Activated naive CD4-positive, alpha-beta T cell treated with anti-CD3 and anti-CD28 coated beads, Interleukin-2, amount 50 U/mL, for 16 hours (primary cell): ENCODE measurements around the gene PLEKHM2.

Experiments
- DNase-seq: peaks from one replicate; pipeline ENCODE4 v3.0.0-alpha.2; 2020

The PLEKHM2 gene

GRCh38 chr1:15744122-15744679 lies 60.1 kb downstream of the PLEKHM2 start:
- no peak for DNase-seq

- DNase-seq: no peak
Observed at GRCh38 chr1:15747378-15747777, 63.3 kb downstream of the PLEKHM2 start.

DNA sequence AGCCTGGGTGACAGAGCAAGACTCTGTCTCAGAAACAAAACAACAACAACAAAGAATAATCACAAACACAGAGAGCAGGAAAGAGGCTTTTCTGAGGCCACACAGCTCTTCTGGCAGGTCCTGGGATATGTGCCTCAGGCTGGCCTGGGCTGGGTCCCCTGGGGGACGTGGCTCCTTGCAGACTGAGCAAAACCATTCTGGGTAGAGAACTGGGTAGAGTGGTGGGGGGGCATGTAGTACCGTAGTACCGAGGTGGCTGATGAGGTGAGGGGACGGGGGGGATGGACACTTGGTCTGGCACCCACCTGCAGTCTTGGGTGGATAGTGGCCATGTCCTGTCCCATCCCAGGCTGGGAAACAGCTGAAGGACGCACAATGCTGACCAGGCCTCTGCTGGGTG lies 64.1 kb downstream of the PLEKHM2 start:
- DNase-seq: no peak

DNA sequence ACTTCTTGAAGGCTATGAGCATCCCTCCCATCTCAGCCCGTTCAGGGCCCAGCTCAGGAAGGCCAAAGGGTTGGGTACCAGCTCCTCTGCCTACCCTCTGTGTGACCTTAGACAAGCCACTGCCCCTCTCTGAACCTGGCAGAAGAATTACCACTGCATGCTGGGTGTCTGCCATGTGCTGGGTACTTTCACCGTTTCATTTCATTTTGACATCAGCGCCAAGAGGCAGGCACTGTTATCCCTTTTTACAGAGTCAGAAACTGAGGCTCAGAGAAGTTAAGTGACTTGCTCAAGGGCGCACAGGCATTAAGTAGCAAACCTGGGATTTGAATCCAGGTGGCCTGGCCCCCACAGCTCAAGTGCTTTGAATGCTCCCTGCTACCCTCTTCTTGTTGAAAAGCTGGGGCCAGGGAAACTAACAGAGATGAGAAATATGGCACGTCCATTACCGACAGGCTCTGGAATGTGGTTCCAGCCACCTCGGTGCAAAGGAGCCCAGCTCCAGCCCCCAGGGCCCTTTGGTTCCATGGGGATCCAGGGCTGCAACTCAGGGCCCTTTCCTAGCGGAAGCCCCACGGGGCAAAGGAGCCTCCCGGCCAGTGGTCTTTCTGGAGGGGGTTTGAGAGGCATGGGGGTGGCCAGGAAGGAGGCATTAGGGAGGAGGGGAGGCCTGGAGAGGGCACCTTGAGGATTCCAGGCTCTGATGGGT lies 64.7 kb downstream of the PLEKHM2 start:
- DNase-seq: no peak

GRCh38 chr1:15749399-15750291 lies 65.5 kb downstream of the PLEKHM2 start:
- no peak for DNase-seq

DNA sequence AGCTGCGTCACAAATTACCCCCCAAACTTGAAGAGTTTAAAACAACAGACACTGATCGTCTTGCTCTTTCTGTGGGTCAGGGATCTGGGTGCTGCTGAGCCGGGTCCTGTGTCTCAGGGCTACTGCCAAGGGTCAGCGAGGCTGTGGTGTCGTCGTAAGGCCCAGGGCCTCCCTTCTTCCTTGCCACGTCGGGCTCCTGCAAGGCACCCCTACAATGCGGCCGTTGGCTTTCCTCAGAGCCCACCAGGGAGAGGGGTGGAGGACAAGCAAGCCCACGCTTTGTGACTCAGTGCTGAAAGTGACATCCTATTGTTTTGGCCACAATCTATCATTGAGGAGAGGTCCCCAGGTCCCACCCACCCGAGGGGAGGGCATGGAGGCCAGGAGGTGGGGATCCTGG lies 66.8 kb downstream of the PLEKHM2 start:
- DNase-seq: no peak

DNA sequence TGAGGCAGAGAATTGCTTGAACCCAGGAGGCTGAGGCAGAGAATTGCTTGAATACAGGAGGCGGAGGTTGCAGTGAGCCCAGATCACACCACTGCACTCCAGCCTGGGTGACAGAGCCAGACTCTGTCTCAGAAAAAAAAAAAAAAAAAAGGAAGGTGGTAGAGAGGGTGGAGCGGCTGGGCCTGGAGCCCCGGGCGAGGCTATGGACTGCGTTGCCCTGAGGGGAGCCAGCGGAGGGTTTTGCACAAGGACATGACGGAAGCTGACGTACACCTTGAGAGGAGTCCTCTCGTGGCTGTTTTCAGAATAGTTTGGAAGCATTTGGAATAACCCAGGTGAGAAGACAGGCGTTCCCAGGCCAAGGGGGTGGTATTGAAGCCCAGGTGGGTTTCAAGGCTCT lies 67.6 kb downstream of the PLEKHM2 start:
- DNase-seq: no peak

DNA sequence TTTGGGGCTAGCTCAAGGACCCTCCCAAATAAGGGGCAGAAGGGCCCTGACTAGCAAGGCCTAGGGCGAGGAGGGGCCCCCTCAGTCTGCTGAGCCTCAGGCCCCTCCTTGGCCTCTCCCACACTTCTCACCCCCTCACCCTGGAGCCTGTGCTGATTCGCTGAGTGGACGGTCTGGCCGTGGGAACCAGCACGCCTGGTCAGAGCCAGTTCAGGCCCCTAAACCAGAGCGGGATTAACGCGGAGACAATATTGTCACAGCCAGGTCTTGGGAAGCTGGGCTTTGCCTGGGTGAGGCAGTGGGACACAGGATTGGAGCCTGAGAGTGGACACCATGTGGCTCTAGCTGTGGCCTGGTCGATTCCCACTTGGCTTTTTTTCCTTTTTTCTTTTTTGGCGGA lies 69.7 kb downstream of the PLEKHM2 start:
- DNase-seq: no peak

DNA sequence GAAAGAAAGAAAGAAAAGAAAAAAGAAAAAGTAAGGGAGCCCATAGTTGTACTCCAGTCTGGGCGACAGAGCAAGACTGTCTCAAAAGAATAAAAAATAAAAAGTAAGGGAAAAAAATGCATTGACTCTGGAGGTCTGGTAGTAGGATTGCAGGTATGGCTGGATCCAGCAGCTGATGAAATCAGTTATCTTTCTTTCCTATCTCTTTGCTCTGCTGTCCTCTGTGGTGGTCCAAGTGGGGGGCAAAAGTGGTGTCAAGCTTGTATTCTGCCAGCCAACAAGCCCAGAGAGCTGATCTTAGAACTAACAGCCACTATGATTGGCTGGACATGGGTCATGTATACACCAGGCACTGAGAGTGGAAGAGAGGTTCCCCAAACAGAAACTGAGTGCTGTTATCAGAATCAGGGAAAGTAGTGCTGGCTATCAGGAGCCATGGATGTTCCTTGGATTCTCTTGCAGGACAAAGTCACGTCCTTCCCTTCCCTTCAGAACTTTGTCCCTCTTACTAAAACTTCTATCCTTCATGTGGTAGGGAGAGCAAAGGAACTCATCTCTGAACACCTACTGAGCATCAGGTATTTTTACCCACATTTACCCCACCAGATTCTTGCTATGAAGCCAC lies 71.0 kb downstream of the PLEKHM2 start:
- DNase-seq: no peak

- DNase-seq: no peak
Observed at GRCh38 chr1:15755646-15756040, 71.5 kb downstream of the PLEKHM2 start.

DNA sequence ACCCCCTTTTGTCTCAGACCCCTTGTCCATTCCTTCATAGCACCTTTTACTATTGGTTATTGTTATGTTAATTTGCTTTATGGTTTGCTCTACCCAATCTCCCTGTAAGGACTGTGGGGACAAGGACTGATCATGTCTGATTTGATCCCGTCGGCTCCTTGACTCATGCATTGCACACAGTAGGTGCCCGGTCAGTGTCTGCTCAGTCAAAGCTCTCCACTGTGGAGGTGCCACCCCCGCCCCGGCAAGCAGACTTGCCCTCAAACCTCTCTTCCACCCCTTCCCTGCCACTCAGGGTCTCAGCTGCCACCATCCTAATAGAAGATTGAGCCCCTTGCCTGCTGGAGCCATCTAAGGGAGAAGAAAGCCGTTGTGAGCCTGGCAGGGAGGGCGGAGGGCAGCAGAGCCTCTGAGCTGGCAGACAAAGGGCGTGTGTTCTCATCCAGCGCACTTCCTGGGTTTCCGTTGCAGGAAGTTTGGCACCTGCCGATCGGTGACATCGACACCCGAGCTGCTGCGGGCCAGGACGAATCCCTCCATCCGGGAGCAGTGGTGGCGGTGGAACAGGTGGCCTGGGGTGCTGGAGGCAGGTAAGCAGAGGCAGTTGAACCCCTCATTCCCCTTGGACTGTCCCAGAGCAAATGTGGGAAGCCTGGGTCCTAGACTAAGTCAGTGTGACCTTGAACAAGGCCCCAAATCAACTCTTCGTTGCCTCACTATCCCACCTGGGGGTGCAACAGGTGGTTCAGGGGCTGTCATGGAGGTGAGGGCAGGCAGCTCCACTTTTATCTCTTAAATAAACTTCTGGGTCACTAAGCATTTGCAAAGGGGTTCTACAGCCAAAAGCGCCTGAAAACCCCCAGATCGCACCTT lies 72.3 kb downstream of the PLEKHM2 start:
- no peak for DNase-seq

GRCh38 chr1:15757016-15757543 lies 73.0 kb downstream of the PLEKHM2 start:
- DNase-seq: no peak

DNA sequence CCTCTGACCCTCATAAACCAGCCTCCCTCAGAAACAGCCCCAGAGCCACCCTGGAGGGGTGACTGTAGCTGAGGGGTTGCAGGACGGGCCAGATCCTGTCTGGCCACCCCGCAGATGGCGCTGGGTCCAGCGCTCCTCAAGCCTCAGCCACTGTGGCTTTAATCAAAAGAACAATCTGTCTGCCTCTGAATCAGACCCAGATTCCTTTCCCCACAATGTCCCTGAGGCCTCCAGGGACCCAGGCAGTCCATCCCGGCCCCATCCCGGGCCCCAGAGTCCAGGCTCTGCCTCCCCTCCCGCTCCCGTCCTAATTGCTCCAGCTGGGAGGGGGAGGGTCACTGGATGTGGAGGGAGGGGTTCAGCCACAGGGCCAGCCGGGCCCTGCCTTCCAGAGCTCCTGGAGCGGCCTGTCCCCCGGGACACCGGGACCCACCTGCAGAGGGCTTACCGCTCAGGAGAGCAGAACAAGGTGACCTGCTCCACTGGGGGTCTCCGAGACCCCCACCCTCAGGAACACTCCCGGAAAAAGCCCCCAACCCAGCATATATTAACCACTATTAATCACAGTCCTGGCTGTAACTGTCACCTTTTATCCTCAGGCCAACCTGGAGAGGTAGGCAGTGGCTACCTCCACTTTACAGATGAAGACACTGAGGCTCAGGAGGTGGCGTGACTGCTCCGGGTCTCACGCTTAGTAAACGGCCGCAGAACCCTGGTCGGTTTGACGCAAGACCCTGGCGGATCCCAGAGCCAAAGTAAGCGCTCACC lies 73.6 kb downstream of the PLEKHM2 start:
- DNase-seq: no peak

- DNase-seq: no peak
Observed at GRCh38 chr1:15758343-15758931, 74.3 kb downstream of the PLEKHM2 start, which contains the start of gene FBLIM1. Gene FBLIM1 (plus strand): TSS chr1:15758795. CDS start chr1:15764984, 6,189 bp downstream.

- no peak for DNase-seq
Observed at GRCh38 chr1:15758953-15759661, 75.0 kb downstream of the PLEKHM2 start.

DNA sequence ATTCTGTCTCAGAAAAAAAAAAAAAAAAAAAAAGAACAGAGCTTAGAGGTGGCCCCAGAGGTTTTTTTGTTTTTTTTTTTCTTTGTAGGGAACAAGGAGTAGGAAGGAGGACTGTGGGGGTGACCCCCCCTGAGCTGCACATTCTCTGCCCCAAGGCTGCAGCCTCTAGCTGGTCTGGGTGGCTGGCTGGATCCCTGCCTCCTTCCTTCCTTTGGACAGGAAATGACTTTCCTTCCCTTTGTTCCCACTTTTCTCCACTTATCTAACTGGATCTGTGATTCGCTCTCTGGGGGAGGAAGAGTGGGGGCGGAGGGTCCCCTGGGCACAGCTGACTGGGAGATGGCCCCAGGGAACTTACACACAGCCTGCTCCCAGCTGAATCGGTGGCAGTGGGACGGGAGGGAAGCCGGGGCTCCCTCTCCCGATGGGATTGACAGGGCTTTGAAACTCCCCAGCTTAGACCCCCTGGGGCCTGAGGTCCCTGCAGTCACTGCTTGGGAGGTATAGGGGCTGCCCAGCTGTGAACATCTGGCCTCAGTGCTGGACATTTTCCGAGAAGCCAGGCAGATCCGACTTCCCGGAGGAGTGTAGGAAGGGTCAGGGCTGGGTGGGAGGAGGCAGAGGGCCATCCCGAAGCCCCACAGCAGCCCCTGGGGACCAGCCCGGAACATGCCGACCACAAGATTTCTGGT lies 76.5 kb downstream of the PLEKHM2 start:
- DNase-seq: no peak

GRCh38 chr1:15761366-15762128 lies 77.4 kb downstream of the PLEKHM2 start:
- no peak for DNase-seq

- no peak for DNase-seq
Observed at GRCh38 chr1:15762546-15762945, 78.4 kb downstream of the PLEKHM2 start.

- no peak for DNase-seq
Observed at GRCh38 chr1:15764269-15764764, 80.2 kb downstream of the PLEKHM2 start.
